Lung (tissue), 16 donors: ENCODE data around the gene ZFP82. TPM values are rescaled to one million over a fixed set of nuclear protein-coding genes. Genes with fewer than 3 reads are reported as not detected.

Experiments
- ATAC-seq: fragments of 200-7000 bp; cut with Tn5 transposase; one replicate; pipeline ENCODE4 v1.9.1; 2020; ENCODE audit warnings: moderate number of reproducible peaks; ENCODE audit not compliant: insufficient read depth, low FRiP score
- DNase-seq, 3 donors: peaks; one replicate each; pipeline ENCODE4 v3.0.0-alpha.2; 2013 to 2017
- H3K27ac ChIP-seq, 2 donors: one replicate each; pipeline ENCODE4 v1.5.1; 2013; ENCODE audit warnings: mild to moderate bottlenecking in 2 of 2, moderate library complexity in 2 of 2, control low read depth in 1 of 2, inconsistent platforms in 1 of 2, low read depth in 1 of 2, low read length in 1 of 2
- H3K27me3 ChIP-seq, 3 donors: one replicate each; pipeline ENCODE4 v1.5.1; 2013; ENCODE audit warnings: low read length in 2 of 3; ENCODE audit not compliant: control insufficient read depth in 3 of 3, insufficient read depth in 3 of 3
- H3K36me3 ChIP-seq, 4 donors: one replicate each; pipeline ENCODE4 v1.5.1; 2013; ENCODE audit warnings: low read length in 4 of 4, mild to moderate bottlenecking in 1 of 4, moderate library complexity in 1 of 4; ENCODE audit not compliant: control insufficient read depth in 4 of 4, insufficient read depth in 4 of 4
- H3K4me1 ChIP-seq, 5 donors: one replicate each; pipeline ENCODE4 v1.5.1; 2013; ENCODE audit warnings: low read length in 5 of 5, mild to moderate bottlenecking in 2 of 5, moderate library complexity in 1 of 5; ENCODE audit not compliant: control insufficient read depth in 5 of 5, insufficient read depth in 5 of 5
- H3K4me3 ChIP-seq: one replicate; pipeline ENCODE4 v1.5.1; 2013; ENCODE audit warnings: mild to moderate bottlenecking, control low read depth, moderate library complexity
- H3K9ac ChIP-seq, 2 donors: one replicate each; pipeline ENCODE4 v1.5.1; 2013; ENCODE audit warnings: low read length in 2 of 2, control low read depth in 1 of 2; ENCODE audit not compliant: insufficient read depth in 1 of 2
- H3K9me3 ChIP-seq, 4 donors: one replicate each; pipeline ENCODE4 v1.5.1; 2013; ENCODE audit warnings: low read length in 3 of 4, mild to moderate bottlenecking in 1 of 4, moderate library complexity in 1 of 4; ENCODE audit not compliant: control insufficient read depth in 4 of 4, insufficient read depth in 3 of 4
- WGBS, 2 donors: extraction: QIAGEN DNeasy Blood & Tissue Kit; methylation state at CpG; one replicate each; pipeline ENCODE4 v1.1.7; 2013; 5-methylcytosine and 5-hydroxymethylcytosine counted together
- long read RNA-seq, 5 donors: transcript quantifications; one replicate each; lab custom pipeline, GENCODE V29; 2026
- polyA plus RNA-seq, 2 donors: library from polyadenylated mRNA; stranded (reverse); fragments of 200-250 nt; gene quantifications; one replicate each; pipeline ENCODE4 v1.2.1, GENCODE V29; 2013
- total RNA-seq, 2 donors: library from RNA; depleted of rRNA in 1 of 2; stranded (reverse); fragments of >200 nt in 1 of 2; gene quantifications; one replicate each; pipeline ENCODE4 v1.2.1, GENCODE V29; 2014 to 2021
- TF ChIP-seq, protein P1 (sequence below): IDR thresholded peaks from 2 replicates; pipeline ENCODE4 v1.5.1; 2012; ENCODE audit warnings: mild to moderate bottlenecking; ENCODE audit errors: control extremely low read depth, extremely low read depth
- donor health status: control.
- donor health status: control.
- donor health status: Bipolar disorder and iron deficiency.
- donor health status: healthy.
- donor health status: DM: yes; HTN: yes; CAD: no.

Gene ZFP82
- total RNA-seq, result 10 to 100 TPM in 1 of 2 donors, 1 to 10 TPM in 1; 3.9 to 11.5 TPM
- 1 to 10 TPM; 1.5 to 2.1 TPM for polyA plus RNA-seq
- long read RNA-seq, donor 1, full-length matches to known transcripts, result 8 of 8 reads
- long read RNA-seq, donor 1, partial matches to known transcripts, result 0 of 8 reads
- long read RNA-seq, donor 1, other reads (novel, unspliced or antisense), result 0 of 8 reads
- long read RNA-seq, donor 2, full-length matches to known transcripts, result 8 of 8 reads
- long read RNA-seq, donor 2, partial matches to known transcripts, result 0 of 8 reads
- long read RNA-seq, donor 2, other reads (novel, unspliced or antisense), result 0 of 8 reads
- long read RNA-seq, donor 3, full-length matches to known transcripts, result 13 of 13 reads
- long read RNA-seq, donor 3, partial matches to known transcripts, result 0 of 13 reads
- long read RNA-seq, donor 3, other reads (novel, unspliced or antisense), result 0 of 13 reads
- long read RNA-seq, donor 4, full-length matches to known transcripts, result 9 of 9 reads
- long read RNA-seq, donor 4, partial matches to known transcripts, result 0 of 9 reads
- long read RNA-seq, donor 4, other reads (novel, unspliced or antisense), result 0 of 9 reads
- long read RNA-seq, donor 5, full-length matches to known transcripts, result 12 of 12 reads
- long read RNA-seq, donor 5, partial matches to known transcripts, result 0 of 12 reads
- long read RNA-seq, donor 5, other reads (novel, unspliced or antisense), result 0 of 12 reads

DNA sequence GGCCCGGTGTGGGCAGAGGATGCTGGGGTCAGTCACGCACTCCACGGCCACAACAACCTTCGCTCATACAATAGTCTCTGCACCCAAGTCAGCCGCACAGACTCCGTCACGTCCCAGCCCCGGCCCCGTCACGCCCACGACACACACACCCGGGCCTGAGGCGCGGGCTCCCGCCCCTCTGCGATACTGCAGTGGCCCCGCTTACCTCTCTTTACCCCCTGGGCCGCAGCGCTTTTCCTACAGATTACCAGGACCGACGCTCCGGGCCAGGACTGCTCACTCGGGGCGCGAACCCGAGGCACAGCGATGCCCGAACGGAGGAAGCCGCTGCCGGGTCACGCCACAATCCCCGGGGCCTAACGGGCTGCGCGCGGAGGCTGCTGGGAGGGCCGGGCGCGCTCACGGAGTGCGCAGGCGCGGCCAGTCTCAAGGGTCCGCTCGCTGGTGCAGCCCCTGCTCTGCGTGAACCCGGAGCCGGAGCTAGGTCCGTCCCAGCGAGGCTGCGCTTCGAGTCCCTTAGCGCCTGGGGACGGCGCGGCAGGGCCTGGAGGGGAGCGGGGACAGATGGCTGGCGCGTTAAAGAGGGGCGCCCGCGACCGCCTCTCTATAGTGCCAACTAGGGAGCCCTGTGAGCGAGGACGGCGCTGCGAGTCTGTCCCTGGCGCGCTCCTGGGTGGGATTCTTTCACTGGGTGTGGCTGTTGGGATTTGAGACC lies at the start of gene ZFP82:
TSS of gene ZFP82 (minus strand) at position 358 of the 715 bp plus-strand sequence. CDS start 8,855 bp downstream, outside the sequence.
- peaks cover 0 to 9% (median 4%) of the 10 kb centered on the region in 4 donors for H3K36me3 ChIP-seq
- H3K4me3 ChIP-seq, result peak within 1 kb of the TSS; percentile 74
- peaks cover 0 to 11% (median 2%) of the 10 kb centered on the region in 3 donors for H3K27me3 ChIP-seq
- H3K27ac ChIP-seq, result peak within 1 kb of the TSS; percentile 87 to 91
- ATAC-seq (peak; percentile 94), DNase-seq (peak; percentile 91 to 94 (median 92))
- WGBS, 2 donors, result 0 to 1% methylated on average over 70 of the region's 70 CpGs
- H3K9me3 ChIP-seq, result peaks cover 0 to 17% (median 1%) of the 10 kb centered on the region in 4 donors
- peaks cover 0 to 8% (median 6%) of the 10 kb centered on the region in 5 donors for H3K4me1 ChIP-seq
- H3K9ac ChIP-seq, result peak within 1 kb of the TSS; percentile 85 to 92
- TF ChIP-seq, protein P1, sequence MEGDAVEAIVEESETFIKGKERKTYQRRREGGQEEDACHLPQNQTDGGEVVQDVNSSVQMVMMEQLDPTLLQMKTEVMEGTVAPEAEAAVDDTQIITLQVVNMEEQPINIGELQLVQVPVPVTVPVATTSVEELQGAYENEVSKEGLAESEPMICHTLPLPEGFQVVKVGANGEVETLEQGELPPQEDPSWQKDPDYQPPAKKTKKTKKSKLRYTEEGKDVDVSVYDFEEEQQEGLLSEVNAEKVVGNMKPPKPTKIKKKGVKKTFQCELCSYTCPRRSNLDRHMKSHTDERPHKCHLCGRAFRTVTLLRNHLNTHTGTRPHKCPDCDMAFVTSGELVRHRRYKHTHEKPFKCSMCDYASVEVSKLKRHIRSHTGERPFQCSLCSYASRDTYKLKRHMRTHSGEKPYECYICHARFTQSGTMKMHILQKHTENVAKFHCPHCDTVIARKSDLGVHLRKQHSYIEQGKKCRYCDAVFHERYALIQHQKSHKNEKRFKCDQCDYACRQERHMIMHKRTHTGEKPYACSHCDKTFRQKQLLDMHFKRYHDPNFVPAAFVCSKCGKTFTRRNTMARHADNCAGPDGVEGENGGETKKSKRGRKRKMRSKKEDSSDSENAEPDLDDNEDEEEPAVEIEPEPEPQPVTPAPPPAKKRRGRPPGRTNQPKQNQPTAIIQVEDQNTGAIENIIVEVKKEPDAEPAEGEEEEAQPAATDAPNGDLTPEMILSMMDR, result no peak

DNA sequence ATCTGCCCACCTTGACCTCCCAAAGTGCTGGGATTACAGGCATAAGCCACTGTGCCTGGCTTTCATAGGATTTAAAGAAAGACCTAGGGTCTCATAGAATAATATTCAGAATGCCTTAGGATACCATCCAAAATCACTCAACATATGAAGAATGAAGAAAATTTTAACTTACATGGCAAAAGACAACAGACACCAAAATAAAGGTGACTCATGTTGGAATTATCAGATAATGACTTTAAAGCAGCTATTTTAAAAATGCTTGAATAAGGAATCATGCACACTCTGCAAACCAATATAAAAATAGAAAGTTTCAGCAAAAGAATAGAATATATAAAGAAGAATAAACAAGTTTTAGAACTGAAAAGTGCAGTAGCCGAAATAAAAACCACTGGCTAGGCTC lies 41.6 kb upstream of the ZFP82 start:
- no peak overlapping the region for H3K27ac ChIP-seq
- no peaks in the 10 kb centered on the region for H3K27me3 ChIP-seq
- no peak overlapping the region for H3K4me3 ChIP-seq
- H3K9me3 ChIP-seq, result peaks cover 0 to 15% (median 2%) of the 10 kb centered on the region in 4 donors
- no peaks in the 10 kb centered on the region for H3K4me1 ChIP-seq
- peaks cover 2 to 13% (median 7%) of the 10 kb centered on the region in 4 donors for H3K36me3 ChIP-seq
- H3K9ac ChIP-seq, result no peak overlapping the region
- TF ChIP-seq, protein P1, result no peak
- ATAC-seq (no peak), DNase-seq (no peak)
- 91 to 99% methylated on average over 1 of the region's 1 CpG for WGBS, 2 donors

DNA sequence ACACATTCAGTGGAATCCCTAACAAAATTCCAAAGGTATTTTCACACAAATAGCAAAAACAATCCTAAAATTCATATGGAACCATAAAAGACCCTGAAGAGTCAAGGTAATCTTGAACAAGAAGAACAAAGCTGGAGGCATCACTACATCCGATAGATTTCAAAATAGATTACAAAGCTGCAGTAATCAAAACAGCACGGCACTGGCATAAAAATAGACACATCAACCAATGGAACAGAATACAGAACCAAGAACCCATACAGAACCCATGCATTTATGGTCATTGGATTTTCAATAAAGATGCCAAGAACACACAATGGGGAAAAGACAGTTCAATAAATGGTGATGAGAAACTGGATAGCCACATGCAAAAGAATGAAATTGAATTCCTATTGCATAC lies 38.4 kb upstream of the ZFP82 start:
- H3K36me3 ChIP-seq, result peaks cover 1 to 28% (median 13%) of the 10 kb centered on the region in 4 donors
- no peak overlapping the region for H3K4me3 ChIP-seq
- no peak for ATAC-seq
- H3K27ac ChIP-seq, result no peak overlapping the region
- DNase-seq, result no peak
- H3K9ac ChIP-seq, result no peak overlapping the region
- H3K4me1 ChIP-seq, result no peaks in the 10 kb centered on the region
- WGBS, 2 donors, result 97 to 99% methylated on average over 2 of the region's 2 CpGs
- TF ChIP-seq, protein P1, result no peak
- H3K27me3 ChIP-seq, result no peaks in the 10 kb centered on the region
- peaks cover 5 to 19% (median 8%) of the 10 kb centered on the region in 4 donors for H3K9me3 ChIP-seq
